MM.1S (cell line): Measurements from ENCODE around the gene CCDC196.

ENCODE experiments used
- DNase-seq: peaks from one replicate; pipeline ENCODE4 v3.0.0-alpha.2; 2015
- H2AFZ ChIP-seq: fragments of 300-600 bp; sonication (generic); 2 replicates; pipeline ENCODE4 v1.6.0; 2016; ENCODE audit warnings: antibody characterized with exemption, low read length
- H3F3A ChIP-seq: fragments of 300-600 bp; sonication (generic); 2 replicates; pipeline ENCODE4 v1.6.1; 2016; ENCODE audit warnings: mild to moderate bottlenecking, antibody characterized with exemption, low read length, moderate library complexity, mixed read lengths; ENCODE audit not compliant: insufficient read depth
- H3K27ac ChIP-seq: fragments of 300-600 bp; sonication (generic); 2 replicates; pipeline ENCODE4 v1.5.1; 2016; ENCODE audit warnings: mild to moderate bottlenecking, low read length
- H3K27me3 ChIP-seq: fragments of 300-600 bp; sonication (generic); replicated peaks from 2 replicates; pipeline ENCODE4 v1.6.0; 2016; ENCODE audit warnings: low read length; ENCODE audit not compliant: insufficient read depth
- H3K36me3 ChIP-seq: fragments of 300-600 bp; sonication (generic); replicated peaks from 2 replicates; pipeline ENCODE4 v1.6.1; 2016; ENCODE audit warnings: mild to moderate bottlenecking, low read length, mixed read lengths; ENCODE audit not compliant: insufficient read depth
- H3K4me1 ChIP-seq: fragments of 300-600 bp; sonication (generic); 2 replicates; pipeline ENCODE4 v1.6.1; 2016; ENCODE audit warnings: low read length, mixed read lengths
- H3K4me2 ChIP-seq: fragments of 300-600 bp; sonication (generic); 2 replicates; pipeline ENCODE4 v1.6.0; 2016; ENCODE audit warnings: low read depth, low read length
- H3K4me3 ChIP-seq: fragments of 300-600 bp; sonication (generic); 2 replicates; pipeline ENCODE4 v1.5.1; 2016; ENCODE audit warnings: low read length, mixed read lengths
- H3K79me2 ChIP-seq: fragments of 300-600 bp; sonication (generic); 2 replicates; pipeline ENCODE4 v1.6.1; 2016; ENCODE audit warnings: mixed run types, low read length, mixed read lengths
- H3K9ac ChIP-seq: fragments of 300-600 bp; sonication (generic); 2 replicates; pipeline ENCODE4 v1.6.1; 2016; ENCODE audit warnings: low read length, mixed read lengths
- H3K9me2 ChIP-seq: fragments of 300-600 bp; sonication (generic); replicated peaks from 2 replicates; pipeline ENCODE4 v1.6.1; 2016; ENCODE audit warnings: mild to moderate bottlenecking, low read length, mixed read lengths; ENCODE audit not compliant: insufficient read depth
- H3K9me3 ChIP-seq: fragments of 300-600 bp; sonication (generic); replicated peaks from 2 replicates; pipeline ENCODE4 v1.6.1; 2016; ENCODE audit warnings: mild to moderate bottlenecking, low read length, mixed read lengths; ENCODE audit not compliant: insufficient read depth
- H4K20me1 ChIP-seq: fragments of 300-600 bp; sonication (generic); 2 replicates; pipeline ENCODE4 v1.6.1; 2016; ENCODE audit warnings: mild to moderate bottlenecking, low read length, moderate library complexity, mixed read lengths; ENCODE audit not compliant: insufficient read depth
- CTCF ChIP-seq: fragments of 300-600 bp; sonication (generic); IDR thresholded peaks from 2 replicates; pipeline ENCODE4 v1.5.1; 2016; ENCODE audit warnings: antibody characterized with exemption, low read length, mixed read lengths
- EZH2 ChIP-seq: fragments of 300-600 bp; sonication (generic); optimal IDR thresholded peaks from 2 replicates; pipeline ENCODE3; 2017; ENCODE audit warnings: low read depth, mild to moderate bottlenecking, antibody characterized with exemption, low read length, mixed read lengths
- EZH2phosphoT487 ChIP-seq: fragments of 300-600 bp; sonication (generic); IDR thresholded peaks from 2 replicates; pipeline ENCODE4 v1.6.1; 2018; ENCODE audit warnings: antibody characterized with exemption, low read length

Gene CCDC196

GRCh38 chr14:66508547-66508845, 22.3 kb downstream of the CCDC196 start:
- H3F3A ChIP-seq, result peaks cover 22% of the 10 kb centered on the region
- H3K79me2 ChIP-seq, result peaks cover 50% of the 10 kb centered on the region
- H4K20me1 ChIP-seq, result no peaks in the 10 kb centered on the region; the same call in 1 of the 2 replicates
- TF ChIP-seq CTCF, result no peak
- no peak for TF ChIP-seq EZH2
- TF ChIP-seq EZH2phosphoT487, result no peak
- peak overlapping the region; percentile 83 for H3K4me3 ChIP-seq
- no peaks in the 10 kb centered on the region for H3K36me3 ChIP-seq
- H3K4me2 ChIP-seq, result peak overlapping the region; percentile 76; the same call in 1 of the 2 replicates
- H3K27me3 ChIP-seq, result no peaks in the 10 kb centered on the region
- no peaks in the 10 kb centered on the region for H3K9me2 ChIP-seq
- peak overlapping the region; percentile 84 for H2AFZ ChIP-seq
- H3K27ac ChIP-seq, result peak overlapping the region; percentile 78
- H3K9me3 ChIP-seq, result no peaks in the 10 kb centered on the region
- peaks cover 12% of the 10 kb centered on the region; the same call in 1 of the 2 replicates for H3K4me1 ChIP-seq
- peak overlapping the region; percentile 68 for H3K9ac ChIP-seq
- DNase-seq, result no peak

- Histone ChIP-seq H2AFZ (peak overlapping the region; percentile 84), H3K36me3 (no peaks in the 10 kb centered on the region), H3K27ac (peak overlapping the region; percentile 78; the same call in 1 of the 2 replicates), H3K79me2 (peaks cover 55% of the 10 kb centered on the region), H3F3A (peaks cover 22% of the 10 kb centered on the region), H3K4me3 (peak overlapping the region; percentile 83), H3K9me2 (no peaks in the 10 kb centered on the region), H3K4me2 (peak overlapping the region; percentile 76), H4K20me1 (no peaks in the 10 kb centered on the region; the same call in 1 of the 2 replicates), H3K9me3 (no peaks in the 10 kb centered on the region), H3K4me1 (peaks cover 13% of the 10 kb centered on the region; the same call in 1 of the 2 replicates), H3K27me3 (no peaks in the 10 kb centered on the region), H3K9ac (peak overlapping the region; percentile 68)
- no peak for TF ChIP-seq EZH2phosphoT487
- TF ChIP-seq EZH2, result no peak
- no peak for TF ChIP-seq CTCF
- DNase-seq, result peak; percentile 47
These were observed 22.9 kb downstream of the CCDC196 start for GRCh38 chr14:66508846-66509621.

- DNase-seq, result no peak
- Histone ChIP-seq H3K9ac (no peak overlapping the region), H3F3A (peaks cover 22% of the 10 kb centered on the region), H3K36me3 (no peaks in the 10 kb centered on the region), H3K4me1 (peaks cover 13% of the 10 kb centered on the region; the same call in 1 of the 2 replicates), H2AFZ (no peak overlapping the region), H3K27me3 (no peaks in the 10 kb centered on the region), H3K4me3 (peak overlapping the region; percentile 83), H4K20me1 (no peaks in the 10 kb centered on the region; the same call in 1 of the 2 replicates), H3K9me3 (no peaks in the 10 kb centered on the region), H3K4me2 (peak overlapping the region; percentile 76; the same call in 1 of the 2 replicates), H3K79me2 (peaks cover 62% of the 10 kb centered on the region), H3K9me2 (no peaks in the 10 kb centered on the region), H3K27ac (no peak overlapping the region)
- TF ChIP-seq CTCF (no peak), EZH2phosphoT487 (no peak), EZH2 (no peak)
These were observed 23.7 kb downstream of the CCDC196 start for GRCh38 chr14:66509874-66510273.
